ENCODE results near the gene DLL1. TPM values are rescaled to one million over a fixed set of nuclear protein-coding genes. Genes with fewer than 3 reads are reported as not detected.
A peak's percentile ranks its signal among the peaks of the same experiment; 100 is the strongest.

DLL1 gene
- polyA plus RNA-seq, 2 donors = 12.5 to 15.6 TPM

DNA sequence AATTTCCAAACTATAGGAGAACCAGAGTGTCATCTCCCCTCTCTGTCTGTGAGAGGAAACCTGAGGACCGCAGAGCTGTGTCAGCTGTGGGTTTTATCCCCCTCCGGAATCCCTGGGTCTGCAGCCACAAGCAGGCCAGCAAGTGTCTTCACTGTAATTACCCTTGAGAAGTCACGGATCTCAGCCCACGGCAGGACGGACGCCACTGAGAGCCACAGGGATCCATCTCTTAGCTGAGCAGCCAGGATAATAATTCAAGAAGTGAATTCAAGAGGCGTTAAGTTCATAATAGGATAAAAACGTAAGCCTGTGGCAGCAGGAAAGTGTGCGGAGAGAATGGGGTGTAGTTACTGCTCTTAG is 37.0 kb downstream of the DLL1 start:
- WGBS, 2 donors = 94% methylated on average over 9 of the region's 9 CpGs
- Histone ChIP-seq H3K4me3 (ENCODE audit: low read depth in 1 of 2, low read length in 2 of 2) (no peak overlapping the region), H3K36me3 (ENCODE audit: control insufficient read depth in 2 of 2, insufficient read depth in 2 of 2, low read length in 1 of 2) (no peaks in the 10 kb centered on the region), H3K27ac (ENCODE audit: low read depth in 2 of 2, low read length in 1 of 2) (no peak overlapping the region), H3K9me3 (ENCODE audit: control insufficient read depth in 2 of 2, insufficient read depth in 1 of 2, low read depth in 1 of 2, low read length in 1 of 2) (no peaks in the 10 kb centered on the region), H3K27me3 (ENCODE audit: control insufficient read depth in 1 of 2, insufficient read depth in 2 of 2, low read length in 2 of 2) (no peaks in the 10 kb centered on the region), H3K4me1 (ENCODE audit: control insufficient read depth in 2 of 2, insufficient read depth in 2 of 2, low read length in 1 of 2) (peaks cover 0 to 12% of the 10 kb centered on the region in 2 donors)

DNA sequence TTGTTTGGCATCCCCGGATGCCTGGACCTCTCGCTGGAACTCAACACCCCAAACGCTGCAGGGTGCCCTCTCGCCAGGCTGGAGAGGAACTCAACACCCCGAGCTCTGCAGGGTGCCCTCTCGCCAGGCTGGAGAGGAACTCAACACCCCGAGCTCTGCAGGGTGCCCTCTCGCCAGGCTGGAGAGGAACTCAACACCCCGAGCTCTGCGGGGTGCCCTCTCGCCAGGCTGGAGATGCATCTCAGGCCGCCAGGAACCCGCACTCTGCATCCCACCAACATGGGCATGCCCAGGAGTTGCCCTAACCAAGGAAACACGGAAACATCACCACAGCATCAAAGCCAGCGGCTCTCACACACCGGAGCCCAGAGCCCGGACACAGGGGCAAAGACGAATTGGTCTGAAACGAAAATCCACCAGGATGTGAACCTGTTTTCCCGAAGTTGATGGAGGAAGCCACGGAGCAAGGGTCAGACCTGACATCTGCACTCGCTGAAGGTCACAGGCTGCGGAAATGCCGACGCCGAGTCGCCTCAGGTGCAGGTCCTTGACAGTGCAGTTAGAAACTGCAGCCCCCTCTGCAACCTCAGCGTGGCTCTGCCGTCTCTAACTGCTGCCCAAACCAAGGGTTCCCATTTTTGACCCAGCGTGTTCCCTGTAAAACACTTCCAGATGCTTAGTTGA is 37.5 kb downstream of the DLL1 start:
- 88 to 89% methylated on average over 30 of the region's 30 CpGs for WGBS, 2 donors
- no peaks in the 10 kb centered on the region for H3K36me3 ChIP-seq (ENCODE audit: control insufficient read depth in 2 of 2, insufficient read depth in 2 of 2, low read length in 1 of 2)
- H3K4me3 ChIP-seq (ENCODE audit: low read depth in 1 of 2, low read length in 2 of 2) = no peak overlapping the region
- no peaks in the 10 kb centered on the region for H3K9me3 ChIP-seq (ENCODE audit: control insufficient read depth in 2 of 2, insufficient read depth in 1 of 2, low read depth in 1 of 2, low read length in 1 of 2)
- H3K27me3 ChIP-seq (ENCODE audit: control insufficient read depth in 1 of 2, insufficient read depth in 2 of 2, low read length in 2 of 2) = no peaks in the 10 kb centered on the region
- H3K27ac ChIP-seq (ENCODE audit: low read depth in 2 of 2, low read length in 1 of 2) = no peak overlapping the region
- peaks cover 0 to 12% of the 10 kb centered on the region in 2 donors for H3K4me1 ChIP-seq (ENCODE audit: control insufficient read depth in 2 of 2, insufficient read depth in 2 of 2, low read length in 1 of 2)

GRCh38 chr6:170251776-170252571 is 38.9 kb downstream of the DLL1 start:
- H3K36me3 ChIP-seq (ENCODE audit: control insufficient read depth in 2 of 2, insufficient read depth in 2 of 2, low read length in 1 of 2) = no peaks in the 10 kb centered on the region
- 85 to 88% methylated on average over 40 to 41 of the region's 41 CpGs for WGBS, 2 donors
- H3K27me3 ChIP-seq (ENCODE audit: control insufficient read depth in 1 of 2, insufficient read depth in 2 of 2, low read length in 2 of 2) = no peaks in the 10 kb centered on the region
- H3K9me3 ChIP-seq (ENCODE audit: control insufficient read depth in 2 of 2, insufficient read depth in 1 of 2, low read depth in 1 of 2, low read length in 1 of 2) = no peaks in the 10 kb centered on the region
- no peak overlapping the region for H3K4me3 ChIP-seq (ENCODE audit: low read depth in 1 of 2, low read length in 2 of 2)
- peaks cover 0 to 17% of the 10 kb centered on the region in 2 donors for H3K4me1 ChIP-seq (ENCODE audit: control insufficient read depth in 2 of 2, insufficient read depth in 2 of 2, low read length in 1 of 2)
- no peak overlapping the region for H3K27ac ChIP-seq (ENCODE audit: low read depth in 2 of 2, low read length in 1 of 2)

GRCh38 chr6:170250981-170251775 is 39.7 kb downstream of the DLL1 start:
- peak overlapping the region; percentile 4 to 43 for H3K27ac ChIP-seq (ENCODE audit: low read depth in 2 of 2, low read length in 1 of 2)
- no peaks in the 10 kb centered on the region for H3K36me3 ChIP-seq (ENCODE audit: control insufficient read depth in 2 of 2, insufficient read depth in 2 of 2, low read length in 1 of 2)
- H3K4me3 ChIP-seq (ENCODE audit: low read depth in 1 of 2, low read length in 2 of 2) = no peak overlapping the region
- no peaks in the 10 kb centered on the region for H3K27me3 ChIP-seq (ENCODE audit: control insufficient read depth in 1 of 2, insufficient read depth in 2 of 2, low read length in 2 of 2)
- H3K4me1 ChIP-seq (ENCODE audit: control insufficient read depth in 2 of 2, insufficient read depth in 2 of 2, low read length in 1 of 2) = peaks cover 0 to 17% of the 10 kb centered on the region in 2 donors
- H3K9me3 ChIP-seq (ENCODE audit: control insufficient read depth in 2 of 2, insufficient read depth in 1 of 2, low read depth in 1 of 2, low read length in 1 of 2) = no peaks in the 10 kb centered on the region
- 61 to 62% methylated on average over 21 of the region's 21 CpGs for WGBS, 2 donors

- H3K9me3 ChIP-seq (ENCODE audit: control insufficient read depth in 2 of 2, insufficient read depth in 1 of 2, low read depth in 1 of 2, low read length in 1 of 2) = no peaks in the 10 kb centered on the region
- no peak overlapping the region for H3K4me3 ChIP-seq (ENCODE audit: low read depth in 1 of 2, low read length in 2 of 2)
- no peaks in the 10 kb centered on the region for H3K27me3 ChIP-seq (ENCODE audit: control insufficient read depth in 1 of 2, insufficient read depth in 2 of 2, low read length in 2 of 2)
- no peaks in the 10 kb centered on the region for H3K36me3 ChIP-seq (ENCODE audit: control insufficient read depth in 2 of 2, insufficient read depth in 2 of 2, low read length in 1 of 2)
- peaks cover 0 to 17% of the 10 kb centered on the region in 2 donors for H3K4me1 ChIP-seq (ENCODE audit: control insufficient read depth in 2 of 2, insufficient read depth in 2 of 2, low read length in 1 of 2)
- no peak overlapping the region for H3K27ac ChIP-seq (ENCODE audit: low read depth in 2 of 2, low read length in 1 of 2)
- WGBS, 2 donors = 69 to 73% methylated on average over 11 of the region's 11 CpGs
Measured at GRCh38 chr6:170250455-170250854, 40.4 kb downstream of the DLL1 start.

GRCh38 chr6:170249817-170250216 is 41.1 kb downstream of the DLL1 start:
- no peaks in the 10 kb centered on the region for H3K27me3 ChIP-seq (ENCODE audit: control insufficient read depth in 1 of 2, insufficient read depth in 2 of 2, low read length in 2 of 2)
- no peak overlapping the region for H3K27ac ChIP-seq (ENCODE audit: low read depth in 2 of 2, low read length in 1 of 2)

GRCh38 chr6:170248861-170249600 is 41.8 kb downstream of the DLL1 start:
- no peaks in the 10 kb centered on the region for H3K9me3 ChIP-seq (ENCODE audit: control insufficient read depth in 2 of 2, insufficient read depth in 1 of 2, low read depth in 1 of 2, low read length in 1 of 2)
- H3K36me3 ChIP-seq (ENCODE audit: control insufficient read depth in 2 of 2, insufficient read depth in 2 of 2, low read length in 1 of 2) = no peaks in the 10 kb centered on the region
- no peak overlapping the region for H3K4me3 ChIP-seq (ENCODE audit: low read depth in 1 of 2, low read length in 2 of 2)
- 88 to 89% methylated on average over 27 of the region's 27 CpGs for WGBS, 2 donors
- peaks cover 0 to 17% of the 10 kb centered on the region in 2 donors for H3K4me1 ChIP-seq (ENCODE audit: control insufficient read depth in 2 of 2, insufficient read depth in 2 of 2, low read length in 1 of 2)
- no peaks in the 10 kb centered on the region for H3K27me3 ChIP-seq (ENCODE audit: control insufficient read depth in 1 of 2, insufficient read depth in 2 of 2, low read length in 2 of 2)
- no peak overlapping the region for H3K27ac ChIP-seq (ENCODE audit: low read depth in 2 of 2, low read length in 1 of 2)

More at GRCh38 chr6:170249817-170250216, 41.1 kb downstream of the DLL1 start:
- WGBS, 2 donors = 94 to 96% methylated on average over 15 of the region's 15 CpGs
- Histone ChIP-seq H3K4me3 (ENCODE audit: low read depth in 1 of 2, low read length in 2 of 2) (no peak overlapping the region), H3K36me3 (ENCODE audit: control insufficient read depth in 2 of 2, insufficient read depth in 2 of 2, low read length in 1 of 2) (no peaks in the 10 kb centered on the region), H3K9me3 (ENCODE audit: control insufficient read depth in 2 of 2, insufficient read depth in 1 of 2, low read depth in 1 of 2, low read length in 1 of 2) (no peaks in the 10 kb centered on the region), H3K4me1 (ENCODE audit: control insufficient read depth in 2 of 2, insufficient read depth in 2 of 2, low read length in 1 of 2) (peaks cover 0 to 17% of the 10 kb centered on the region in 2 donors)

DNA sequence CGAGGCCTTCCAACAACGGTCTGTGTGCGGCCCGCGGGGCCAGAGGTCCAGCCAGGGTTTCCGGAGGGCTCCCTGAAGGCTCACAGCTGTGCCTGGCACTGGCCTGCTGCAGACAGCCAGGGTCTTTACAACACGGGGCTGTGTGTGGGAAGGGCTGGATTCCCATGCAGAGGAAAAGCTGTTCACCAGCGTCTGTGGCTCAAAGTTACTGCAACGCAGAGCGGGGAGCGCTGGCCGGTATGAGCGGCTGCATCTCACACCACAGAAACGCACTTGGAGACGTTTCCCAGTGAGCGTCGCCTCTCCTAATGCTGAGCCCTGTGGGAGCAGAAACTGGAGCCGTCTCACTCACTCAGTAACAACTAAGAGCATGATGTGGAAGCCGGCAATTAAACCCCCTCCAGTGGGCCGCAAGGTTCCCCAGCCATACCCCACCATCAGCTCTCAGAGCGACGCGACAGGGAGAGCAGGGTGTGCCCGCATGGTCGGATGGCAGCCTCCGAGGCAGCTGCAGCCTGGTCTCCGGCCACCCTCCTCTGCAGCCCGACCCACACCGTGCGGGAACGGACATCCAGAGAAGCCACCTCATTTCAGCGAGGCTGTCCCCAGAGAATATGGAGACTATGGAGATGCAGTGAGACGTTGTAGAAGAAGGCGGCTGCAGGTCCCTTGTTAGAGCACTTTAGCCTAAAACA is 42.6 kb downstream of the DLL1 start:
- Histone ChIP-seq H3K4me1 (ENCODE audit: control insufficient read depth in 2 of 2, insufficient read depth in 2 of 2, low read length in 1 of 2) (peaks cover 0 to 17% of the 10 kb centered on the region in 2 donors), H3K27ac (ENCODE audit: low read depth in 2 of 2, low read length in 1 of 2) (no peak overlapping the region), H3K9me3 (ENCODE audit: control insufficient read depth in 2 of 2, insufficient read depth in 1 of 2, low read depth in 1 of 2, low read length in 1 of 2) (no peaks in the 10 kb centered on the region), H3K4me3 (ENCODE audit: low read depth in 1 of 2, low read length in 2 of 2) (no peak overlapping the region), H3K27me3 (ENCODE audit: control insufficient read depth in 1 of 2, insufficient read depth in 2 of 2, low read length in 2 of 2) (no peaks in the 10 kb centered on the region), H3K36me3 (ENCODE audit: control insufficient read depth in 2 of 2, insufficient read depth in 2 of 2, low read length in 1 of 2) (no peaks in the 10 kb centered on the region)
- 75 to 76% methylated on average over 34 of the region's 34 CpGs for WGBS, 2 donors
